HG02571 (cell line): ENCODE results near the gene ATP13A1.
"Not testable (repeated sequence)": the region's sequence is repeated elsewhere in the genome, so short reads cannot be mapped to it uniquely, and the experiment has no call there.

Experiments
- ATAC-seq: cut with Tn5 transposase; IDR thresholded peaks from one replicate; pipeline ENCODE4 v1.9.1; 2021; ENCODE audit warnings: mild to moderate bottlenecking, moderate library complexity; ENCODE audit not compliant: unreplicated experiment

Gene ATP13A1

GRCh38 chr19:19626516-19627472 lies 36.7 kb downstream of the ATP13A1 start:
- no peak for ATAC-seq

GRCh38 chr19:19624032-19624570 lies 39.4 kb downstream of the ATP13A1 start:
- ATAC-seq, result no peak

DNA sequence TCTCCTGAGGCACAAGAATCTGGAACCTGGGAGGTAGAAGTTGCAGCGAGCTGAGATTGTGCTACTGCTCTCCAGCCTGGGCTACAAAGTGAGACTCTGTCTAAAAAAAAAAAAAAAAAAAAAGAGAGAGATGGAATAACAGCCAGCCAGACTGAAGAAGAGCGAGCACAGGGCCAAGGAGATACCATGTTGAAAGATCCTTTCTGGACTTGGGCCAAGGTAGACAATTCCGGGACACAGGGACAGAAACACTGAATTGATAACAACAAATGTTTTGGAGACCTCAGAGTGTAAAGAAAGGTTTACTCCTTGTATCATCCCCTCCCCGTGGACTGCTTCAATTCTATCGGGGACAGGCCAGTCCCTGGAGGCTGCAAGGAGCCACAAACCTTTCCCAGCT lies 40.1 kb downstream of the ATP13A1 start:
- ATAC-seq, result no peak

GRCh38 chr19:19619849-19620210 lies 43.6 kb downstream of the ATP13A1 start:
- ATAC-seq, result no peak

GRCh38 chr19:19619181-19619848 lies 44.2 kb downstream of the ATP13A1 start:
- ATAC-seq, result no peak

DNA sequence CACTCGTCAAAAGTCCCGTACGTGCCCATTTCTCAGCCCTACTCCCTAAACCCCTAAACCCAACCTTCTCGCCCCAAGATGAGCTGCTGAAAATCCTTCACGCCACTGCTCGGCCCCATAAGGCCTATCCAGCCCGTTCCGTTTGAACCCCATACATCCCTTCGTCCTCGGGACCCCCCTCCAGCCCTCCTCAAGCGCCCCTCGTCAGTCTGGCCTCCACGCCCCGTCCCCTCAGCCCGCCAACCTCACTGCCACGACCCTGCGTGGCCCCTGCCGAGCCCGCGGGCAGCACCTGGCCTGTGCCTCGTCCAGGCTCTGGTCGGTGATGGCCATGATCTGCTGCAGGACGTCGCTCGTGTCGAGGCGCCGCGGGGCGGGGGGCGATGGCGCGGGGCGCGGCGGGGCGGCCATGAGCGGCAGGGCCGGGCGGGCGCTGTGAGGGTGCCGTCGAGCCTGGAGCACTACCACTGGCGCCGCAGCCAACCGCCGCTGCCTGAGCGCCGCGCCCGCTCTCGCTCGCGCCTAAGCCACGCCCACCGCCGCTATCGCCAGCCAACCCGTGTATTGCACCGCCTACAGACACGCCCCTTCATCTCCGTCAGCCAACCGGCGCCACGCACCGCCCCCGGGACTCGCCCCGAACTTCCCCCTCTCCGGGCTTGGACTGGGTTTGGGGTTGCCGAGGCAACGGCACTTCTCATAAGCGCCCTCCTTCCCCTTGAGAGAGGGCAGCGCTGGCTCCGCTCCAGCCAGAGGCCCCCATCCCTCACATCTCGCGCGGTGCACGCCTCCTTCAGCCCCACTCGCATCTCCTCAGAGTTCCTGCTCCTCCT lies 45.0 kb downstream of the ATP13A1 start, which contains the start of gene PBX4:
Gene PBX4 (minus strand): TSS at position 469 of the 833 bp plus-strand sequence. CDS start 58 bp downstream, at position 411.
- ATAC-seq, result peak; percentile 92

DNA sequence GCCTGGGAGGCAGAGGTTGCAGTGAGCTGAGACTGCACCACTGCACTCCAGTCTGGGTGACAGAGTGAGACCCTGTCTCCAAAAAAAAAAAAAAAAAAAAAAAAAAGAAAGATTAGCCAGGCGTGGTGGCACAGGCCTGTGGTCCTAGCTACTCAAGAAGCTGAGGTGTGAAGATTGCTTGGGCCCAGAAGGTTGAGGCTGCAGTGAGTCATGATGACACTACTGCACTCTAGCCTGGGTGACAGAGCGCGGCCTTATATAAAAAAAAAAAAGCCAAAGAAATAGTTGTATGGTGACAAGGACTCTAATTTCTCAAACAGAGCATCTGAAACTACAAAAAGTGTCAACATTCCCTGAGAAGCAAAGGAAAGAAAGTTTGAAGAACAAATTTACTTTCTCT lies 48.4 kb downstream of the ATP13A1 start:
- ATAC-seq, result no peak

GRCh38 chr19:19613506-19613905 lies 50.0 kb downstream of the ATP13A1 start:
- ATAC-seq, result no peak

GRCh38 chr19:19610376-19611202 lies 52.9 kb downstream of the ATP13A1 start:
- no peak for ATAC-seq

DNA sequence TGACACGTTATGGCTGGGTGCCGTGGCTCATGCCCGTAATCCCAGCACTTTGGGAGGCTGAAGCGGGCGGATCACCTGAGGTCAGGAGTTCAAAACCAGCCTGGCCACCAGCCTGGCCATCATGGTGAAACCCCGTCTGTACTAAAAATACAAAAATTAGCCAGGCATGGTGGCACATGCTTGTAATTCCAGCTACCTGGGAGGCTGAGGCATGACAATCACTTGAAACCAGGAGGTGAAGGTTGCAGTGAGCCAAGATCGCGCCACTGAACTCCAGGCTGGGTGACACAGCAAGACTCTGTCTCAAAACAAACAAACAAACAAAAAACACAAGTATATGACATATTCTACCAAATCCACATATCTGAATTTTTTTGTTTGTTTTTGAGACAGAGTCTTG lies 56.8 kb downstream of the ATP13A1 start:
- not testable (repeated sequence) for ATAC-seq

DNA sequence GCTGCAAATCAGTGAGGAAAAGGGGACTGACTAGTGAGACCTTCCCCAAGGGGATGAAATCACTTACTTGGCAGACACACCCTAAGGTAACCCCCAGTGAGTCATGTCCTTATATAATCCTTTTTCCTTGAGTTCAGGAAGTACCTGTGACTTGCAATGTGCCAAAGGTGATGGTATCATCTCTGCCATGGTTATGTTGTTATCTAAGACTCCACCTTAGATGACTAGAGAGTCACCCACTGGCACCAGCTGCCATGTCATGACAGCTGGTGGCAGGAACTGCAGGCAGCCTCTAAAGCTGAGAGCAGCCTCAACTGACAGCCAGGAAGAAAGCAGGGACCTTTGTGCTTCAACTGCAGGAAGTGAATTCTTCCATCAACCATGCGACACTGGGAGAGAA lies 57.5 kb downstream of the ATP13A1 start:
- no peak for ATAC-seq

DNA sequence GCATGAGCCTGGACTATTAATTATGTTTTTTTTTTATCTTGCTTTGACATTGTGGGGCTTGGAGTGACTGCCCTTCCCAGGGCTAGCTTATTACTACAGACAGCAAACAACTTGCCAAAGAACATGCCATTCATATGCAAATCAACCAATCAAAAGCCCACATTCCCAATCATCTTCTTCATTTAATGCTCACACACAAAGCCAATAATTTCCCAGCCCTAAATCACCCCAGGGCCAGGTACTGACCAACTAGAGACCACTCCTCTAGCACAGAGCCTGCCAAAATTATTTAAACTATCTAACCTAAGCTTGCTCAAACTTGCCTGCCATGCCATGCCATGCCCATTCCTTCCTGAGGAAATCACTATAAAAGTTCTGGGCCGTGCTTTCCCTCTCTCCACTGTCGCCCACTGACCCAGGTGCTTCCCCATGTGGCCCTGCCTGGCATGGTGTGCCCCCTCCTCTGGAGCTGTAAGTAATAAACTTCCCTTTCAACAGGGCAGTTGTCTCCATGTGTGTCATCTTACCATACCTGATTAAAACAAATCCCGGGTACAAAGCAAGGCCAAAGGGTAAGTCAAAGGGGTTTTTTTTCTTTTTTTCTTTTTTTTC lies 60.7 kb downstream of the ATP13A1 start:
- ATAC-seq, result no peak

DNA sequence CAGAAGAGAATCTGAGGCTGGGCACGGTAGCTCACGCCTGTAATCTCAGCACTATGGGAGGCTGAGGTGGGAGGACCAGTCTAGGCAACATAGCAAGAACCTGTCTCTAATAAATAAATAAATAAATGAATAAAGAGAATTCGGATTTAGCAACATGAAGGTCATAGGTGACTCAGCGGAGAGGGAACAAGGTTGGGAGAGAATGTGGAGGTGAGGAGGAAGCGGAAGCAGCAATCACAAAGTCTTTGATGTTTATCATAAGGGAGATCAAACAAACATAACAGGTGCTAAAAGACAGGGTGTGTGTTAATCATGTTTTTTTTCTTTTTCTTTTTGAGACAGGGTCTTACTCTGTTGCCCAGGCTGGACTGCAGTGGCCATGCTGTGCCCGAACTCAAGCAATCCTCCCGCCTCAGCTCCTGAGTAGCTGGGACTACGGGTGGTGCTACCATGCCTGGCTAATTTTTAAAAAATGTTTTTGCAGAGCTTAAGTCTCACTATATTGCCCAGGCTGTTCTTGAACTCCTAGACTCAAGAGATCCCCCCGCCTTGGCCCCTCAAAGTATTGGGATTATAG lies 61.3 kb downstream of the ATP13A1 start:
- no peak for ATAC-seq

GRCh38 chr19:19600793-19601330 lies 62.6 kb downstream of the ATP13A1 start:
- ATAC-seq, result no peak

DNA sequence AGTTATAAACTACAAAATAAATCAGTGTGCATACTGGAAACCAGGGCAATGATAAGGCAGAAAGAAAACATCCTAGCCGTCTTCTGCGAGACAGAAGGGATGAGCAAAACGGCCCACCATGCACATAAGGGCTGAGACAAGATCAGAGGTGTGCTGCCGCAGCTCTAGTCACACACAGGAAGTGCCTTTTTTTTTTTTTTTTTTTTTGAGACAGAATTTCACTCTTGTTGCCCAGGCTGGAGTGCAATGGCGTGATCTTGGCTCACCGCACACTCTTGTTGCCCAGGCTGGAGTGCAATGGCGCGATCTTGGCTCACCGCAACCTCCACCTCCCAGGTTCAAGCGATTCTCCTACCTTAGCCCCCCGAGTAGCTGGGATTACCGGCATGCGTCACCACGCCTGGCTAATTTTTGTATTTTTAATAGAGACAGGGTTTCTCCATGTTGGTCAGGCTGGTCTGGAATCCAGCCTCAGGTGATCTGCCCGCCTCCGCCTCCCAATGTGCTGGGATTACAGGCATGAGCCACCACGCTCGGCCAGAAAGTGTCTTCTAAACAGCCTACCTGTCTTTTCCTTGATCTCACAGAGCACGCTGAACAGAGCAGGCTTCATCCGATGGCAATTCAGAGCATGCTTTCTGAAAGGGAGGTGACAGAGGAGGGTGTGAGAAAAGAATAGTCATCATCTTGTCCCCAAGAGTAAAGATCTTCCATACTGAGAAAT lies 64.6 kb downstream of the ATP13A1 start:
- not testable (repeated sequence) for ATAC-seq

DNA sequence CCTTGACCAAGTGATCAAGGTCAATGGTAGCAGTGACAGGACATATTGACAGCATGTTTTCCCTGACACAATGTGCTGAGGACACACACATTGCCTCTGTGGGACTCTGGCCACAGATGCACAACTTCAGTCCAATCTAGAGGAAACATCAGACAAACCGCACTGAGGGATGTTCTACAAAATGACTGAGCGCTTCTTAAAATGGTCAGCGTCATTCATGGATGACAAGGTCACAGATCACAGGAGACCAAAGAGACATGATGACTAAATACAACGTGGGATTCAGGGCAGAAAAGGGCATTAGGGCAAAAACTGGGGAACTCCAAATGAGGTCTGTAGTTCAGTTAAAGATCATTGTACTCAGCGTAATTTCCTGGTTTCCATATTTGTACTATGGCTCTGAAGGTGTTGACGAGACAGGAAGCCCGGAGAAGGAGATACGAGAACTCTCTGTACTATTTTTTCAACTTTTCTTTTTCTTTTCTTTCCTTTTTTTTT lies 65.6 kb downstream of the ATP13A1 start:
- peak; percentile 61 for ATAC-seq
